HG03159 (cell line): ENCODE data around the gene PLAAT4.

Source experiments
- ATAC-seq: cut with Tn5 transposase; IDR thresholded peaks from one replicate; pipeline ENCODE4 v1.9.1; 2021; ENCODE audit warnings: mild to moderate bottlenecking, moderate library complexity; ENCODE audit not compliant: unreplicated experiment

PLAAT4 gene

DNA sequence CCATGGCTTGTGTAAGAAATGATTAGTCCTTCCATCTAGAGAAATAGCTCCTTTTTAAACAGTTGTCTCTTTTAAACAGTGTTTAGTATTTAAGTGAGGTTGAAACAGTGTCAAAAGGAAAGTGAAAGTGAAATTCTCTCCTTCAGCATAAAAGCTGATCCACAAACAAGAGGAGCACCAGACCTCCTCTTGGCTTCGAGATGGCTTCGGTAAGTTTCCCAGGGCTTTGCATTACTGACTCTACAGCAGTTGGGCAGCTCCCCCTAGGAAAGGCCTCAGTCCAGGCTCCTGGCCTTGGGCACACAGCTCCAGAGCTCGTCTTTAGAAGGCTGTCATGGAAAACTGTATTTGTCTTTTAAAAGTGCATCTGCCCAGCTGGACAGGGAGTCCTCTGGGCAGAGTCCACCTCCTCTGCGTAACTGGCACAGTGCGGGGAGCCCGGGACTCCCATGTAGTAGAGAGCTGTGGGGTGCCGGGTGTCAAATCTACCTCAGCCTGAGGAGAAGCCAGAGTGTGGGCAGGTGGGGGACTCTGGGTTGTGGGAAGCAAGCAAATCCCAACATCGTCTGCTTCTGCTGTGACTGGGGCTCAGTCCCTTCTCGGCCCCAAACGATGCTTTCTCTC, at the start of gene PLAAT4:
TSS of gene PLAAT4 (plus strand) at position 140 of the 624 bp plus-strand sequence. CDS start at position 201, 61 bp downstream.
- no peak for ATAC-seq

GRCh38 chr11:63488789-63489188, 47.8 kb upstream of the PLAAT4 start:
- ATAC-seq = no peak

GRCh38 chr11:63489879-63490278, 46.7 kb upstream of the PLAAT4 start:
- ATAC-seq = no peak

- no peak for ATAC-seq
Measured at GRCh38 chr11:63490551-63491239, 45.9 kb upstream of the PLAAT4 start, which contains the start of gene PLAAT5. Gene PLAAT5, minus strand, starts transcription at chr11:63491167. Its CDS starts 133 bp downstream, at chr11:63491034.

DNA sequence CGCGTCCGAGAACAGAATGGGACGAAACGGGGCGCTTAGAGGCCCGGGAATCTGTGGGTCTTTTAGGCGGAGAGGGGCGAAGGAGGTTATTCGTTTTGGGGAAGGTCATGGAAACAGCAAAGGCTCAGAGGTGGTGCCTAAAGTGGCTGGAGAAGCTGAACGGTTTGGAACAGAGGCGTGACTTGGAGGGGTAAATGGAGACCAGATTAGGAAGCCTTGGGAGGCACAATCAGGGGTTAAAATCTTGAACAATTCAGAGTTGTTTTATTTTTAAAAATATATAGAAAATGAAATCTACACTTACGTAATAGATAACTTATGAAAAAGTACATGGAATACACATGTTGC, 45.4 kb upstream of the PLAAT4 start:
- ATAC-seq = no peak

GRCh38 chr11:63491636-63492372, 44.8 kb upstream of the PLAAT4 start:
- no peak for ATAC-seq

- ATAC-seq = no peak
Measured at GRCh38 chr11:63492441-63492840, 44.2 kb upstream of the PLAAT4 start.

GRCh38 chr11:63493127-63493526, 43.5 kb upstream of the PLAAT4 start:
- ATAC-seq = no peak

- ATAC-seq = no peak
Measured at GRCh38 chr11:63494975-63495374, 41.6 kb upstream of the PLAAT4 start.

DNA sequence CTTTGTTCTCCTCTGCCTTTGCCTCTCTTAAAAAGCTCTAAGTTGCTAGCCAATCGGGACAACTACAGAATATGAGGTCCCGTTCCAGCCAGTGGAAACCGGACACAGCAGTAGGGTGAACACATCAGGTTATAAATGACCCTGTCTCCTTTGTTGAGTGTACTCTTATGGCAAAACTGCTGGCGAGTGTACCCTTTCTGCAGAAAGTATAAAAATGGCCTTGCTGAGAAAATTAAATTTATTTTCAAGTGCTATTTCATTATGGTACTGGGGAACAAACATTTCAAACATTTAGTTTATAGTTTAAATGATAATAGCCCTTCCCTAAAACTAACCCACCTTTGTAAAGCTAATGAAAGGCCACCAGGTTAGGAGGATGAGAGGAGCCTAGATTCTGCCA, 36.7 kb upstream of the PLAAT4 start:
- ATAC-seq = no peak

- no peak for ATAC-seq
Measured at GRCh38 chr11:63501236-63501635, 35.4 kb upstream of the PLAAT4 start.

- ATAC-seq = no peak
Measured at GRCh38 chr11:63502252-63502820, 34.3 kb upstream of the PLAAT4 start.

- ATAC-seq = no peak
Measured at GRCh38 chr11:63503492-63503891, 33.1 kb upstream of the PLAAT4 start.

- ATAC-seq = no peak
Measured at GRCh38 chr11:63504054-63504453, 32.6 kb upstream of the PLAAT4 start.

GRCh38 chr11:63504933-63505586, 31.5 kb upstream of the PLAAT4 start:
- no peak for ATAC-seq

DNA sequence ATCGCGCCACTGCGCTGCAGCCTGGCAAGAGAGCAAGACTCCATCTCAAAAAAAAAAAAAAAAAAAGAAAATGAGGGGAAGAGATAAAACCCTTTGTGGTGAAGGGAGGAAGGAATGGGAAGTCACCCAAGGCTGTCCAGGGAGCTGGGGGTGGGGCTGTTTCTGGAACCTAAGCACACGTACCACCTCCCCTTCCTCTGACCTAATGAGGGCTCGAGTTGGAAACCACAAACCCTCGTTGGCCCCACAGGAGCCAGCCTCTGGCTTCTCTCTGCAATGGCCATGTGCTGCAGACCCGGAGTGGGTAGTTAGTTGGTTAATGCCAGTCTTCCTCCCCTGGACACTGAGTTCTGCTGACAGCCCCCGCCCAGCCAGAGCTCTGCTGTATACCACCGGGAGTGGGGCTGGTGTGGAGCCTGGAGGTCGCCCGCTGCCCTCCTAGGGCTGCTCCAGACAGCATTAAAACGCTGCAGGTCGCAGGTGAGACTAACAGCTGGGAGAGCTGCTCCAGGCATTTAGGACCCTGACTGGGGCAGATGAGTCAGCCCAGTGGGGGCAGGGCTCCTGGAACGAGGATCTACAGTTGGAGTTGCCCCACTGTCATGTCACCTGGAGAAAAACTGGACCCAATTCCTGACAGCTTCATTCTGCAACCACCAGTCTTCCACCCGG, 30.6 kb upstream of the PLAAT4 start, which contains the start of gene LGALS12:
TSS of gene LGALS12 (plus strand) at position 228 of the 672 bp plus-strand sequence. CDS start at position 603, 375 bp downstream.
- no peak for ATAC-seq

DNA sequence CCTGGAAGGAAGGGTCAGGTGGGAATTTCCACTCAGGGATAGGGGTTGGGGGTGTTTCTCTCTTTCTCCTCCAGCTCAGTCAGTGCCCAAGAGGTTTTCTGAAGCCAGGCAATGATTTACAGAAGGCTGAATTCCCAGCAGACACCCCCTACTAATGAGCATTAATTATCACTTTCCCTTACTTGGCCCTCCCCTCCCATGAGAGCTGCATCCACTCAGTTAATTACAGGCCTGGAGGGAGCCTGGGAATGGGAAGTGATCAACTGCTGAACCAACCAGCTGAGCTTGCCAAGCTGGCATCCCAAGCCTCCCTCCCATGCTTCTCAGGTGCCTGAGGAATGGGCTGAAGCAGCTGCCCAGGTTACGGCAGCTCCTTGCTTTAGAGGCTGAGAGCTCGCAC, 29.7 kb upstream of the PLAAT4 start:
- no peak for ATAC-seq

DNA sequence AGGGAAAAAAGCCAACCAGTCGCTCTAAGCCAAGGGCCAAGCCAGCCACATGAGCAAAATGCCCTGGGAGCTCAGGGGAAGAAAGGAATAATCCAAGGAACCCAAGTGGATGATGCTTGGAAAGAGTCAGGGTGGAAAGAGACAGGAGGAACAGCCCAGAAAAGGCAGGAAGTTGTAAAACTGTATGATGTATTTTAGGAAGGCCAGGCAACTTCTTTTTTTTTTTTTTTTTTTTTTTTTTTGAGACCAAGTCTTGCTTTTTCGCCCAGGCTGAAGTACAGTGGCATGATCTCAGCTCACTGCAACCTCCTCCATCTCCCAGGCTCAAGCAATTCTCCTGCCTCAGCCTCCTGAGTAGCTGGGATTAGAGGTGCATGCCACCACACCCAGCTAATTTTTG, 29.1 kb upstream of the PLAAT4 start:
- no peak for ATAC-seq

GRCh38 chr11:63508009-63508408, 28.6 kb upstream of the PLAAT4 start:
- ATAC-seq = no peak

- ATAC-seq = no peak
Measured at GRCh38 chr11:63508745-63509144, 27.9 kb upstream of the PLAAT4 start.
